Naive thymus-derived CD8-positive, alpha-beta T cell (primary cell): Measurements from ENCODE around the gene TMEM198. TPM values are rescaled to one million over a fixed set of nuclear protein-coding genes. Genes with fewer than 3 reads are reported as not detected.

Experiments
- ATAC-seq, 2 donors: fragments of 150-1000 bp; cut with Tn5 transposase in 1 of 2; sonication (Bioruptor Pico), chemical (Tn5 transposase) in 1 of 2; 1 replicate in 1 of 2; 2 replicates in 1 of 2; pipeline ENCODE4 v1.10.0; 2021; ENCODE audit warnings: mild to moderate bottlenecking in 2 of 2, moderate library complexity in 2 of 2
- POLR2A ChIA-PET: fragments of 350-600 bp; sonication (Branson Sonifier 250); formaldehyde crosslinking; loops from one replicate; lab custom pipeline; 2021; ENCODE audit warnings: antibody characterized with exemption; lab: Charles Lee
- DNase-seq, 10 donors: peaks; one replicate each; pipeline versions ENCODE4 v3.0.0 to v3.0.0-alpha.2; 2020 to 2022
- H3K27ac Mint-ChIP-seq, 10 donors: one replicate each; pipeline ENCODE4 v1.8.0; 2020 to 2022; ENCODE audit warnings: mild to moderate bottlenecking in 10 of 10, mixed read lengths in 10 of 10, moderate library complexity in 4 of 10, inconsistent platforms in 1 of 10
- H3K27me3 Mint-ChIP-seq, 5 donors: one replicate each; pipeline ENCODE4 v1.8.0; 2021 to 2022; ENCODE audit warnings: mixed read lengths in 5 of 5
- H3K36me3 Mint-ChIP-seq, 3 donors: one replicate each; pipeline ENCODE4 v1.8.0; 2020 to 2022; ENCODE audit warnings: mixed read lengths in 3 of 3, mild to moderate bottlenecking in 2 of 3, inconsistent platforms in 1 of 3
- H3K4me1 Mint-ChIP-seq, 4 donors: one replicate each; pipeline ENCODE4 v1.8.0; 2021 to 2022; ENCODE audit warnings: mixed read lengths in 4 of 4
- H3K4me3 Mint-ChIP-seq, 10 donors: one replicate each; pipeline ENCODE4 v1.8.0; 2020 to 2022; ENCODE audit warnings: mild to moderate bottlenecking in 10 of 10, mixed read lengths in 10 of 10, moderate library complexity in 6 of 10, inconsistent platforms in 1 of 10
- H3K9me3 Mint-ChIP-seq, 9 donors: one replicate each; pipeline ENCODE4 v1.8.0; 2020 to 2022; ENCODE audit warnings: mixed read lengths in 9 of 9, mild to moderate bottlenecking in 3 of 9, inconsistent platforms in 1 of 9, moderate library complexity in 1 of 9
- polyA plus RNA-seq, 3 donors: library from polyadenylated mRNA; unstranded; fragments of 300-500 nt; fragmentation: Illumina TruSeq; gene quantifications; one replicate each; pipeline ENCODE4 v1.2.3, GENCODE V29; 2021
- total RNA-seq, 8 experiments: library from RNA in 2 of 8; stranded (reverse) in 2 of 8; gene quantifications; one replicate each; pipeline ENCODE4 v1.2.3 and lab custom pipeline; 2021 to 2026

Gene TMEM198
- total and polyA plus RNA-seq, 5 experiments from 2014 or later = 0.21 to 0.49 (median 0.36) TPM; not detected in 2

DNA sequence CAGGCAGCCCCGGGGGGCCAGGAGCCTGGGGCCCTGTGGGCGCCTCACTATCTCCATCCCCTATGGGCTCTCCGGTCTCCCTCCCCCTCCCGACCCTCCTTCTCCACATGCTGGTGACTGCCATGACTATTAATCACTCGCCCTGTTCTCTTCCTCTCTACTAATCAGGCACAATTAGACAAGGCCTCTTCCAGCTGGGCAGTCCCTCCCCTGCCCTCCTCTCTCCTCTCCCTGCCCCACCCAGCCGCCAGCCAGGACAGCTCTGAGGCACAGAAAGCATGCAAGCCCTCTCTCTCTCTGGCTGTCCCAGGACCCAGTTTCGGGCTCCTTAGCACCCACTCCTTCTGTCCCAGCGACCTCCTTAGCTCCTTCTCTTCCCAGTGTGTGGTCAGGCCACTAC, 23.7 kb upstream of the TMEM198 start:
- POLR2A ChIA-PET = interaction anchor here (1.2 kb wide), 1 partner anchor 12 kb away, joined by 3 read pairs; no protein-coding TSS in a partner anchor
- Mint-ChIP-seq H3K27ac (peak overlapping the region in 1 of 10 donors; percentile 40), H3K36me3 (peaks cover 0 to 2% (median 0%) of the 10 kb centered on the region in 3 donors), H3K4me3 (no peak overlapping the region), H3K9me3 (peaks cover 0 to 2% (median 0%) of the 10 kb centered on the region in 9 donors), H3K4me1 (peaks cover 13 to 21% (median 19%) of the 10 kb centered on the region in 4 donors), H3K27me3 (peaks cover 45 to 97% (median 73%) of the 10 kb centered on the region in 5 donors)
- ATAC-seq (no peak), DNase-seq (no peak)

DNA sequence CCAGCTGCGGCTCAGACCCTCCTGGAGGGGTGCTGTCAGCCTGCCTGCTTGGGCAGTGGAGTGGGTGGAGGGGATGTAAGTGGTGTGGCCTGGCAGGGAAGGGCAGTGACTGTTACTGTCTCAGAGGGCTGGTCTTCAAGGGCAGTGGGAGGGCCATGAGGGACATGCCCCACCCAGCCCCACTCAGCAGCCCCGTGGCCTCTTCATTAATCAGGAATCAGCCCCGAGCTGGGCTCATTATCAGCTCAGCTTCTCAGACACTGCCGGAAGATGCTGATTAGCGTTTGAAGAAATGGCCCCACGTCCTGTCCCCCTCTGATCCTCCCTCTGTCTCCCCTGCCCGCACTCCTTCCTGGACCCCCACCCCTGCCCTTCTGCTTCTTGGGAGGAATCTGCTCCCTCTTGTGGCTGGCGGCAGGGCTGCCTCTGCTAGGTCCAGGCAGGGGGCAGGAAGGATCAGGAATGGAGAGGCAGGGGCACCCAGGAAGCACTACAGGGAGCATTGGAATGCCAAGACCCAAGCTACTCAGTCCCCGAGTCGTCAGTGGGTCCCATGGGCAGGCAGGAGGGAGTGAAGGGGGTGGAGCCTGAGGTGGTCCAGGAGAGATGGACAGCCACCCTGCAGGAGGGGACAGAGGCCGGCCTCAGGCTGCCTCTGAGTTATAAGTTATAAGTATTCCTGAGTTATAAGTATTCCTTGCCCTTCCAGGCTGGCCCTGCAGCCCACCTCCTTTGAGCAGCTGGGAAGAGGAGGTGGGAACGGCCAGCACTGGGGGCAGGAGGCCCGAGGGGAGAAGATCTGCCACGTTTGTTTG, 22.6 kb upstream of the TMEM198 start:
- Mint-ChIP-seq H3K27ac (peak overlapping the region in 2 of 10 donors; percentile 13 to 50), H3K4me1 (peaks cover 13 to 21% (median 17%) of the 10 kb centered on the region in 4 donors), H3K36me3 (peaks cover 0 to 5% (median 0%) of the 10 kb centered on the region in 3 donors), H3K9me3 (peaks cover 0 to 2% (median 0%) of the 10 kb centered on the region in 9 donors), H3K27me3 (peaks cover 48 to 97% (median 73%) of the 10 kb centered on the region in 5 donors), H3K4me3 (peak overlapping the region in 8 of 10 donors; percentile 15 to 75 (median 63))
- POLR2A ChIA-PET = interaction anchor here (1.2 kb wide), 1 partner anchor 13 kb away, joined by 3 read pairs; no protein-coding TSS in a partner anchor
- DNase-seq (no peak), ATAC-seq (peak; percentile 49 to 51)

DNA sequence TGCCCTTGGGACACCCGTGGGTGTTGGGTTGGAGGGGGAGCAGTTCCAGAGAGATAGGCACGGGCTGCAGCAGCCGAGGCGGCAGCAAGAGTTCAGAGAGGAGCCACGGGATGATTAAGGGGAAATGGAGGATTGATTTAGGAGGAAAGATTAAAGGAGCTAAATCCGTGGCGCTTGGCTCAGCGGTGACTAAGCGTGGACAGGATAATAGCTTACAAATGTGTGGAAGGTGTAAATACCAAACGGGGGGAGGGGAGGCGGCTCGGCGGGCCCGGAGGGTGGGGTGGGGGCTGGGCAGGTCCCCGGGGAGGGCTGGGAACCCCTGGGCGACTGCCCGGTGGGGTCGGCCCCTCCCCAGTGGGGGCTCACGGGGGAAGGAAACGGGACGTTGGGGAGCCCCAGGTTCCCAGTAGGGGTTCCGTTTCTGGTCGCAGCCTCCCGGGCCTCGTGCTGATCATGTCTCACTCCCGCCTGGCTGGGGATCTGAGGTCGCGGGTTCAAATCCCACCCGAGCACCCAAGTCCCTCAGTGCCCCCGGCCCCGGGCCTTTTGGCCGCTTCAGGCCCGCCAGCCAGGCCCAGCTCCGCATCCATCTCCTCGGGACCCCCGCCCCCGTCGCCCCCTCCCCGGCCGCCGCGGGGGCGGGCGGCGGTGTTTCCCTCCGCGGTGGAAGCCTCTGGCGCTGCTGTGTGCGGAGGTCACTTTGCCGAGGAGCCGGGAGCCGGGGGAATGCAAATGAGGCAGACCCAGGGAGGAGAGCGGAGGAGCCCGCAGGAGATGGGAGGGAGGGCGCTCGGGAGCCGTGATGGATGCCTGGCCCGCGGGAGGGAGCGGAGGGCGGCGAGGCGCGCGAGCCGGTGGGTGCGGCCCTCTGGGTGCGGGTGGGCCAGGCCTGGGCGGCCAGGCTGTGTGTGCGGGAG, 21.5 kb upstream of the TMEM198 start:
- Mint-ChIP-seq H3K4me3 (peak overlapping the region in 9 of 10 donors; percentile 19 to 72 (median 59)), H3K27ac (no peak overlapping the region), H3K27me3 (peaks cover 50 to 97% (median 73%) of the 10 kb centered on the region in 5 donors), H3K4me1 (peaks cover 13 to 21% (median 17%) of the 10 kb centered on the region in 4 donors), H3K9me3 (peaks cover 0 to 2% (median 0%) of the 10 kb centered on the region in 9 donors), H3K36me3 (peaks cover 0 to 5% (median 0%) of the 10 kb centered on the region in 3 donors)
- ATAC-seq = peak in 1 of 2 donors; percentile 68
- DNase-seq = no peak
- POLR2A ChIA-PET = no interaction called here

DNA sequence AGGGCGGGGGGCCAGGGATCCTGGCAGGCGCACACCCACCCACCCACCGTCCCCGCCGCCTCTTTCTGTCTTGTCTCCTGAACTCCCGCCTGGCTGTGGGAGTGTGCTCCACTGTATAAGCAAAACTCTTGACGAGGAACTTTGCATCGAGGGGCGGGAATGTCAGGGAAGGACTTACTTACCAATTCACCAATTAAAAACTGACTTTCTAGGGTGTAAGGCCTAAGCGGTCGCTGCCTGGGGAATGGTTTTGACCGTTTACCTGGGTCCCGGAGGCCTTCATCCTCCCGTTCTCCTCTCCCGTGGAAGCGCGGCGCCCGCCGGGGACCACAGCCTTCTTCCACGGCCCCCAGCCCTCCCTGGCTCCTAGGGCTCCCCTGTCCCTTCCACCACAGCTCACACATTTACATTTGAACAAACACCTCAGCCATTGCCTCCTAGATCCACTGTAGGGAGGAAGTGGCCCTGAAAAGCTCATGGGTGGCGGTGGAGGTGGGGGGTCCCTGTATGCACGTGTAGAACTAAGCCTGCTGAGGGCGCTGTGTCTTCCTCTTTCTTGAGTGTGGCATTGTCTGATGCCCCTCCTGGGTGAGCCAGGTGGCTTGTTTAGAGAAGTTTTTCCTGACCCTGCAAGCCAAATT, 20.7 kb upstream of the TMEM198 start:
- Mint-ChIP-seq H3K4me1 (peaks cover 13 to 21% (median 17%) of the 10 kb centered on the region in 4 donors), H3K27ac (peak overlapping the region in 2 of 10 donors; percentile 37 to 58), H3K36me3 (peaks cover 0 to 5% (median 0%) of the 10 kb centered on the region in 3 donors), H3K9me3 (peaks cover 0 to 2% (median 0%) of the 10 kb centered on the region in 9 donors), H3K4me3 (peak overlapping the region in 9 of 10 donors; percentile 24 to 66 (median 57)), H3K27me3 (peaks cover 52 to 97% (median 69%) of the 10 kb centered on the region in 5 donors)
- ATAC-seq (peak in 1 of 2 donors; percentile 63), DNase-seq (no peak)
- POLR2A ChIA-PET = no interaction called here

DNA sequence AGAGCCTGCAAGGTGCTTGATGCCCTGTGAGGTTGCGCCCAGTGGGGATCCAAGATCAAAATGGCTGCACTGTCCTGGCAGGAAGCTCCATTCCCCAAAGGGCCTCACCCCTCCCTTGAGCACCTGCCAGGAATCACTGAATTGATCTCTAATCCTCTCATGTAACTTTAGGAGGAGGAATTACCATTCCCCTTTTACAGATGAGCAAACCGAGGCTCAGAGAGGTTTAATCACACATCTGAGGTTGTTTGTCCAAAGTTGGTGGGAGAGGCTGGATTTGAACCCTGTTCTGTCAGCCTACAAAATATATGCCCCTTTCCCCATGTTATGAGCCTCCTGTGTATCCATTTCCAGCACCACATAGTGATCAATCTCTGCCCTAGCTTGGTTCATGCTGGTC, 19.0 kb upstream of the TMEM198 start:
- Mint-ChIP-seq H3K27me3 (peaks cover 53 to 97% (median 71%) of the 10 kb centered on the region in 5 donors), H3K36me3 (peaks cover 0 to 5% (median 0%) of the 10 kb centered on the region in 3 donors), H3K4me1 (peaks cover 13 to 22% (median 17%) of the 10 kb centered on the region in 4 donors), H3K4me3 (no peak overlapping the region), H3K9me3 (peaks cover 0 to 2% (median 0%) of the 10 kb centered on the region in 9 donors), H3K27ac (no peak overlapping the region)
- DNase-seq = no peak
- POLR2A ChIA-PET = interaction anchor here (0.6 kb wide), 1 partner anchor 78 kb away, joined by 3 read pairs; no protein-coding TSS in a partner anchor
- no peak for ATAC-seq

DNA sequence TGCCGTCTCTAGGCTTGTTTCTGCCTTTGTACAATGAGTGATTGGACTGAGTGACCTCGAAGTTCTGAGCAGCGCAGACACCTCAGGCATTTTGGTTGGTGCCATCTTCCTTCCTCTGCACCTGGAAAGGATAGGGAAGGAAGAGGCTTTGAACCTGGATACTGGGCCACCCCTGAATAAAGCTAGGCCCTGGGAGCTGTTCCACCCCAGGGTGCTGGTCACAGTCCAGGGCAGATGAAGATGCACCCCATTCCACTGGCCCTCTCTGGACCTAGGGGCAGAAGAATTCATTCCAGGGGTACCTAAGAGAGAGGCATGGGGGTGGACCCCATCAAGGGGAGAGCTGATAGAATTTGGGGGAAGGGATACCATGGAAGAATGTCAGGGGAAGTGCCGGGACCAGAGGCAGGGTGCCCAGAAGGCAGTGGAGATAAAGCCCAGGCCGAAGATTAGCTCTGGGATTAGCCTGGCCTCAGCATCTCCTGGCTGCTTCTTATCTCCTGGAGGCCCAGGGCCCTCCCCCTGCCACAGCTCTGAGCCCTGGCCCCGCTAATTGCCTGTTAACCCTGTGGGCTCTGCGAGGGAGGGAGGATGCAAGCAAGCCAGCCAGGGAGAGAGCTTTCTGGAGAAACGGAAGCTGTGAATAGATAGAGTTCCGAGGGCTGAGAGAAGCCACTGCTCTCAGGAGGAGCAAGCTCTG, 18.1 kb upstream of the TMEM198 start:
- Mint-ChIP-seq H3K36me3 (peaks cover 0 to 5% (median 0%) of the 10 kb centered on the region in 3 donors), H3K27ac (no peak overlapping the region), H3K9me3 (peaks cover 0 to 2% (median 0%) of the 10 kb centered on the region in 9 donors), H3K27me3 (peaks cover 55 to 97% (median 73%) of the 10 kb centered on the region in 5 donors), H3K4me3 (no peak overlapping the region), H3K4me1 (peaks cover 13 to 29% (median 20%) of the 10 kb centered on the region in 4 donors)
- DNase-seq (no peak), ATAC-seq (no peak)
- POLR2A ChIA-PET = no interaction called here

DNA sequence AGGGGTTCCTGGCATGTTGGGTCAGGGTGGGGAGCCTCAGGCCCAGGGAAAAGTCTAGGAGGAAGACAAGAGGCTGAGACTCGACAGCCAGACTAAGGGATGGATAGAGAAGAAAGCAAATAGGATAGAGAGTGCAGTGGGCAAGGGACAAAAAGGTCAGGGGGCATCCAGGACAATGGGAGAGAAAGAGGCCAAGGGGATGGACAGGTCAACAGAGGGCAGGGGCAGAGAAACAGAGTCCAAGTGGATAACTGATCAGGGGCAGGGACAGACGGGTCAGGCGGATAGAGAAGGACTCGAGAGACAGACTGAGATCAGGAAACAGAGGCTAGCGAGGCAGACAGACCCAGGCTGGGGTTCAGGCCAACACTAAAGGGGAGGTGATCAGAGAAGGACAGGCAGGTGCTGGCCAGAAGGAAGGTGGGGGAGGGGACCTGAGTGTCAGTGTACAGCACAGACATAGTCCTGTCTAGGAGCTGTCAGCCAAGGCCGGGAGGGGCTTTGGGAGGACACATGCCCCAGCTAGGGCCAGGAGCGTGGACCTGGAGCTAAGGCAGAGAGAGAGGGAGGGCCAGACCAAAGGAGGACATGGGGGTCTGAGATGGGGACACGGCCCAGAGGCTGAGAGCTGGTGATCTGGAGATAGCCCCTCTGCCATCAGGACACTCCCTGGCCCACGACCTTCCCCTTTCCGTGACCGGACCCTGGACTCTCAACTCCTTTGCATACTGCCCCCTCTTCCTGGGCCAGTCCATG, 17.3 kb upstream of the TMEM198 start:
- POLR2A ChIA-PET = no interaction called here

DNA sequence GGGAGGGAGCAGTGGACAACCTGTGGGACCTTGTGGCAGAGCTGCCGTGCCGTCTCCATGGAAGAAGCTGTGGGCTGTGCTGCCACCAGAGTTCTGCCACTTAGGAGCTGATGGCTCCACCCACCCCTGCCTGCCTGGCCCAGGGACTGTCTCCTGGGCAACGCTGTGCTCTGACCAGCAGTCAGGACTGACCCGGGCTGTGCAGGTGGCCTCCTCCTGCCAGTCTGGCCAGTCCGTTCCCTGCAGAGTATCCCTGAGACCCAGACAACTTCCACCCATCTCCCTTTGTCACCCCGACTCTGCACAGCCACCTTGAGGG, 16.8 kb upstream of the TMEM198 start:
- POLR2A ChIA-PET = no interaction called here
- DNase-seq = no peak
- Mint-ChIP-seq H3K9me3 (no peaks in the 10 kb centered on the region), H3K27ac (no peak overlapping the region), H3K4me1 (peaks cover 8 to 19% (median 11%) of the 10 kb centered on the region in 4 donors), H3K4me3 (no peak overlapping the region), H3K36me3 (peaks cover 0 to 3% (median 0%) of the 10 kb centered on the region in 3 donors), H3K27me3 (peaks cover 54 to 95% (median 74%) of the 10 kb centered on the region in 5 donors)
- no peak for ATAC-seq

More for the DNA sequence above, 17.3 kb upstream of the TMEM198 start:
- Mint-ChIP-seq H3K27me3 (peaks cover 59 to 97% (median 76%) of the 10 kb centered on the region in 5 donors), H3K27ac (no peak overlapping the region), H3K4me1 (peaks cover 13 to 24% (median 16%) of the 10 kb centered on the region in 4 donors), H3K9me3 (peaks cover 0 to 2% (median 0%) of the 10 kb centered on the region in 9 donors), H3K36me3 (peaks cover 0 to 5% (median 0%) of the 10 kb centered on the region in 3 donors), H3K4me3 (no peak overlapping the region)
- ATAC-seq (no peak), DNase-seq (no peak)

DNA sequence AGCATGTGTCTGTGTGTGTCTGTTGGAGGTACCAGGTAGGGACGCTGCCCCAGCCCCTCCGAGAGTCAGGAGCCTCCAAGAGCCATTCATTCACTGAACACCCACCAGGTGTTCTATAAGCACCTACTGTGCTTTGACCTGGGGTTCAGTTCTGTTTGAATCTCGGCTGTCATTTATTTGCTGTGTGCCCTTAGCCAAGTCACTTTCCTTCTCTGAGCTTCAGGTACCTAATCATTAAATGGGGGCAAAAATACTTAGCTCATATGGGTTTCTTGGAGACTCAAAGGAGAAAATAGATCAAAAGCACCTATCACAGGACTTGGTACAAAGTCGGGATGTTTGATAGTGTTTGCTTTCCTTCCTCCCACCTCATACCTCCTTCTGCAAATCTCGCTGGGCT, 16.4 kb upstream of the TMEM198 start:
- peaks cover 54 to 95% (median 72%) of the 10 kb centered on the region in 5 donors for H3K27me3 Mint-ChIP-seq
- DNase-seq (no peak), ATAC-seq (no peak)
- peaks cover 0 to 3% (median 0%) of the 10 kb centered on the region in 3 donors for H3K36me3 Mint-ChIP-seq
- POLR2A ChIA-PET = no interaction called here
- peaks cover 7 to 16% (median 10%) of the 10 kb centered on the region in 4 donors for H3K4me1 Mint-ChIP-seq
- no peak overlapping the region for H3K27ac Mint-ChIP-seq
- no peaks in the 10 kb centered on the region for H3K9me3 Mint-ChIP-seq
- H3K4me3 Mint-ChIP-seq = no peak overlapping the region

DNA sequence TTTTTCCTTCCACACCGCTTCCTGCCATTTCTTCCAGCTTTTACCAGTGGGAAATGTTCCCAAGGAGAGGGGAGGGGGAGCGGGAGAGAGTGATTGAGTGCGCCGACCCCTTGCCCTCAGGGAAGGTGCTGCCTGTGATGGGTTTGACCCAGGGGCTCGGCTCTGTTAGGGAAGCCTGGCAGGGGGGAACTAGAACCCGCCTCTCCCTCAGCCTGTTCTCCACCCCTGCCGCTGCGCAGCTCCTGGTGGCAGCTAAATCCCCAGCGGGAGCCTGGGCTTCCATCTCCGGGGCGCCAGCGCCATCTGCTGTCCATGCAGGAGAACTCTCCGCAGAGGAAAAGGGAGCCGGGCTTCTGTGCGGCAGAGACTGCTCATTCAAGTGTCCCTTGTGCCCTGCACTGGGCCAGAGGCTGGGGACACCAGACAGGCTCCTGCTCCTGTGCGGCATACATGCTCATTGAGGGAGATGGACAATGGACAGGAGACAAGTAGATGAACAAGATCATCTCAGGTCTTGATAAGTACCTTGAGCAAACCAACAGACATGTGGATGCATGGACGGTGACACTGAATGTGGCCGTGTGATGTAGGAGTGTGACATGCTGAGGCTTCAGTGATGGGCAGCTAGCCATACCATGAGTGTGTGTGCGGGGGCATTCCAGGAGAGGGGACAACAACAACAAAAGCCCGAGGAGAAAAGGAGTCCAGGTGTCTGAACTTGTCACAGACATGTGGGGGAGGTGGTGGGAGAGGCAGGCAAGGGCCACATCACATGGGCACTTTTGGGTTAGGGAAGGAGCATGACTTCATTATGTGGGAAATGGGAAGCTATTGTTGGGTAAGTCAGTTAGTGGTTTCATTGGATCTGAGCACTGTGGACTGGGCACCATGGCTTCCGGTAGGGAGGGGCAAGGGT, 13.5 kb upstream of the TMEM198 start:
- Mint-ChIP-seq H3K27me3 (peaks cover 44 to 83% (median 58%) of the 10 kb centered on the region in 5 donors), H3K27ac (peak overlapping the region in 1 of 10 donors; percentile 50), H3K9me3 (no peaks in the 10 kb centered on the region), H3K36me3 (peaks cover 0 to 3% (median 0%) of the 10 kb centered on the region in 3 donors), H3K4me1 (peaks cover 0 to 8% (median 5%) of the 10 kb centered on the region in 4 donors), H3K4me3 (no peak overlapping the region)
- peak; percentile 70 to 90 (median 84) for DNase-seq
- POLR2A ChIA-PET = no interaction called here
- ATAC-seq = peak; percentile 96 to 99
